GM20431 (cell line): Measurements from ENCODE around the gene PTGDR.

Experiments
- in situ Hi-C: fragments of 300-500 bp; cut with MseI, MboI; formaldehyde crosslinking; loops from one replicate; pipeline ENCODE4 v1.15.0; 2020; ENCODE audit warnings: low sequenced_read_pairs; ENCODE audit not compliant: unreplicated experiment

PTGDR gene

GRCh38 chr14:52267501-52268278, at the start of gene PTGDR:
Gene PTGDR (plus strand): TSS chr14:52267698. CDS start chr14:52267815, 117 bp downstream.
- in situ Hi-C loops = no loop called here

- in situ Hi-C loops = no loop called here
These were observed 47.9 kb upstream of the PTGDR start for GRCh38 chr14:52219488-52220084.

GRCh38 chr14:52220924-52221811, 46.3 kb upstream of the PTGDR start:
- in situ Hi-C loops = no loop called here

- in situ Hi-C loops = no loop called here
These were observed 44.6 kb upstream of the PTGDR start for GRCh38 chr14:52222901-52223300.

- in situ Hi-C loops = no loop called here
These were observed 39.8 kb upstream of the PTGDR start for GRCh38 chr14:52227619-52228222.

- in situ Hi-C loops = no loop called here
These were observed 33.8 kb upstream of the PTGDR start for GRCh38 chr14:52233693-52234092.

- in situ Hi-C loops = no loop called here
These were observed 32.1 kb upstream of the PTGDR start for GRCh38 chr14:52235434-52235833.

GRCh38 chr14:52235866-52236510, 31.5 kb upstream of the PTGDR start:
- in situ Hi-C loops = no loop called here

GRCh38 chr14:52238682-52239081, 28.8 kb upstream of the PTGDR start:
- in situ Hi-C loops = no loop called here

GRCh38 chr14:52240623-52241022, 26.9 kb upstream of the PTGDR start:
- in situ Hi-C loops = no loop called here

- in situ Hi-C loops = no loop called here
These were observed 26.3 kb upstream of the PTGDR start for GRCh38 chr14:52241087-52241793.

- in situ Hi-C loops = no loop called here
These were observed 23.2 kb upstream of the PTGDR start for GRCh38 chr14:52244328-52244727.

GRCh38 chr14:52244997-52245396, 22.5 kb upstream of the PTGDR start:
- in situ Hi-C loops = no loop called here

GRCh38 chr14:52248057-52248456, 19.4 kb upstream of the PTGDR start:
- in situ Hi-C loops = no loop called here

- in situ Hi-C loops = no loop called here
These were observed 15.8 kb upstream of the PTGDR start for GRCh38 chr14:52251724-52252123.

GRCh38 chr14:52253503-52253902, 14.0 kb upstream of the PTGDR start:
- in situ Hi-C loops = no loop called here

GRCh38 chr14:52254086-52254485, 13.4 kb upstream of the PTGDR start:
- in situ Hi-C loops = no loop called here

- in situ Hi-C loops = no loop called here
These were observed 8.7 kb upstream of the PTGDR start for GRCh38 chr14:52258783-52259182.

GRCh38 chr14:52259434-52259833, 8.1 kb upstream of the PTGDR start:
- in situ Hi-C loops = no loop called here
